NCI-H1092 (cell line): Measurements from ENCODE around the gene GGT6.

Experiments used
- DNase-seq: peaks from one replicate; lab custom pipeline; 2025; lab: John Stamatoyannopoulos, UW

GGT6 gene

GRCh38 chr17:4573669-4574068 is 13.3 kb upstream of the GGT6 start:
- DNase-seq, result no peak

GRCh38 chr17:4573115-4573514 is 12.7 kb upstream of the GGT6 start:
- DNase-seq, result no peak

- DNase-seq, result no peak
Observed at GRCh38 chr17:4572131-4572530, 11.8 kb upstream of the GGT6 start.

- DNase-seq, result no peak
Observed at GRCh38 chr17:4569591-4569990, 9.2 kb upstream of the GGT6 start.

GRCh38 chr17:4566785-4567184 is 6.4 kb upstream of the GGT6 start:
- peak; percentile 6 for DNase-seq

GRCh38 chr17:4565209-4566141 is 5.1 kb upstream of the GGT6 start:
- peak; percentile 71 for DNase-seq

- no peak for DNase-seq
Observed at GRCh38 chr17:4562015-4562969, 1.9 kb upstream of the GGT6 start.

GRCh38 chr17:4560837-4561256 is 470 bp upstream of the GGT6 start:
- no peak for DNase-seq

GRCh38 chr17:4559966-4560365 is 411 bp downstream of the GGT6 start:
- no peak for DNase-seq

GRCh38 chr17:4559139-4559791 is 1.1 kb downstream of the GGT6 start:
- DNase-seq, result no peak

GRCh38 chr17:4558347-4558971 is 1.9 kb downstream of the GGT6 start:
- DNase-seq, result no peak

- no peak for DNase-seq
Observed at GRCh38 chr17:4557626-4558346, 2.6 kb downstream of the GGT6 start.

GRCh38 chr17:4556996-4557395 is 3.4 kb downstream of the GGT6 start:
- DNase-seq, result no peak

GRCh38 chr17:4555873-4556759 is 4.3 kb downstream of the GGT6 start:
- DNase-seq, result no peak

- DNase-seq, result peak; percentile 92
Observed at GRCh38 chr17:4554997-4555799, 5.2 kb downstream of the GGT6 start, which contains the start of gene MYBBP1A. Gene MYBBP1A (minus strand): TSS chr17:4555384. CDS start chr17:4555324, 60 bp downstream.

- DNase-seq, result no peak
Observed at GRCh38 chr17:4554441-4554996, 5.9 kb downstream of the GGT6 start.

GRCh38 chr17:4553669-4554068 is 6.7 kb downstream of the GGT6 start:
- DNase-seq, result no peak

- no peak for DNase-seq
Observed at GRCh38 chr17:4551796-4552525, 8.4 kb downstream of the GGT6 start.
